Panc1 (cell line): ENCODE data around the gene CNTN4. TPM values are rescaled to one million over a fixed set of nuclear protein-coding genes. Genes with fewer than 3 reads are reported as not detected.

Experiments used
- ATAC-seq: fragments of 200-7000 bp; cut with Tn5 transposase; 2 replicates; pipeline ENCODE4 v1.9.1; 2020; ENCODE audit warnings: mild to moderate bottlenecking, moderate library complexity
- BruUV-seq: library from RNA; stranded (reverse); fragments of 400-500 nt; replicated peaks from 2 replicates; lab custom pipeline; 2021; lab: Mats Ljungman, UMichigan
- CTCF ChIA-PET: fragments of 300-600 bp; sonication (Branson Sonifier 250); formaldehyde crosslinking; loops from one replicate; lab custom pipeline; 2022; ENCODE audit warnings: antibody characterized with exemption; lab: Charles Lee
- POLR2A ChIA-PET: fragments of 300-600 bp; sonication (Branson Sonifier 250); formaldehyde crosslinking; loops from one replicate; lab custom pipeline; 2022; ENCODE audit warnings: antibody characterized with exemption; lab: Charles Lee
- DNase-seq: peaks from one replicate; pipeline ENCODE4 v3.0.0-alpha.2; 2010; ENCODE audit warnings: low read depth, low spot score
- H3K27ac ChIP-seq: 2 replicates; pipeline ENCODE4 v1.5.1; 2011; ENCODE audit warnings: mild to moderate bottlenecking, low read length, inconsistent platforms
- H3K27me3 ChIP-seq: fragments of 200-500 bp; sonication (Bioruptor generic); 2 replicates; pipeline ENCODE4 v1.6.0; 2014; ENCODE audit warnings: low read length, inconsistent platforms; ENCODE audit not compliant: control insufficient read depth, insufficient read depth
- H3K36me3 ChIP-seq: fragments of 200-500 bp; sonication (Bioruptor generic); 2 replicates; pipeline ENCODE4 v1.5.1; 2014; ENCODE audit warnings: inconsistent platforms, mild to moderate bottlenecking, low read length, moderate library complexity; ENCODE audit not compliant: control insufficient read depth, insufficient read depth
- H3K4me1 ChIP-seq: 2 replicates; pipeline ENCODE4 v1.5.1; 2011; ENCODE audit warnings: inconsistent platforms, mild to moderate bottlenecking, low read length, moderate library complexity; ENCODE audit not compliant: control insufficient read depth, insufficient read depth
- H3K4me3 ChIP-seq, 2 experiments: 2 replicates each; pipeline ENCODE4 v1.5.1; 2011 to 2012; ENCODE audit warnings: low read depth in 2 of 2, low read length in 2 of 2, mild to moderate bottlenecking in 2 of 2, inconsistent platforms in 1 of 2, moderate library complexity in 1 of 2
- H3K9me3 ChIP-seq: fragments of 200-500 bp; sonication (Bioruptor generic); 2 replicates; pipeline ENCODE4 v1.5.1; 2014; ENCODE audit warnings: low read depth, mild to moderate bottlenecking, inconsistent platforms, low read length, moderate library complexity; ENCODE audit not compliant: control insufficient read depth, insufficient read depth
- POLR2AphosphoS5 ChIP-seq: IDR thresholded peaks from 2 replicates; pipeline ENCODE4 v1.6.1; 2012; ENCODE audit warnings: mild to moderate bottlenecking, low read depth, low read length, moderate library complexity
- TCF7L2 ChIP-seq: IDR thresholded peaks from 2 replicates; pipeline ENCODE4 v1.6.1; 2011; ENCODE audit warnings: mild to moderate bottlenecking, low read depth, low read length, inconsistent platforms
- in situ Hi-C: cut with HindIII; loops from 2 replicates; pipeline ENCODE4 v1.10.0; 2016; ENCODE audit warnings: low sequenced_read_pairs, low pct_unique_long_range_greater_than_20kb
- intact Hi-C: fragments of 100-400 bp; cut with micrococcal nuclease; formaldehyde crosslinking; loops from one replicate; pipeline ENCODE4 v1.10.0; 2022; ENCODE audit not compliant: unreplicated experiment
- total RNA-seq: library from RNA; stranded (reverse); gene quantifications from one replicate; pipeline ENCODE4 v1.2.1, GENCODE V29; 2021; ENCODE audit not compliant: unreplicated experiment
- TF ChIP-seq, protein P1 (sequence below): fragments of 450-650 bp; IDR thresholded peaks from 2 replicates; pipeline ENCODE4 v1.5.1; 2017; ENCODE audit warnings: mild to moderate bottlenecking
- TF ChIP-seq, protein P2 (sequence below), 2 experiments: IDR thresholded peaks; 2 replicates each; pipeline ENCODE4 v1.6.1; 2011 to 2012; ENCODE audit warnings: low read depth in 2 of 2, control low read depth in 1 of 2, low read length in 1 of 2, mild to moderate bottlenecking in 1 of 2, moderate library complexity in 1 of 2; ENCODE audit not compliant: insufficient read depth in 1 of 2

Gene CNTN4
- total RNA-seq, 1 experiment from 2014 or later, result not detected

DNA sequence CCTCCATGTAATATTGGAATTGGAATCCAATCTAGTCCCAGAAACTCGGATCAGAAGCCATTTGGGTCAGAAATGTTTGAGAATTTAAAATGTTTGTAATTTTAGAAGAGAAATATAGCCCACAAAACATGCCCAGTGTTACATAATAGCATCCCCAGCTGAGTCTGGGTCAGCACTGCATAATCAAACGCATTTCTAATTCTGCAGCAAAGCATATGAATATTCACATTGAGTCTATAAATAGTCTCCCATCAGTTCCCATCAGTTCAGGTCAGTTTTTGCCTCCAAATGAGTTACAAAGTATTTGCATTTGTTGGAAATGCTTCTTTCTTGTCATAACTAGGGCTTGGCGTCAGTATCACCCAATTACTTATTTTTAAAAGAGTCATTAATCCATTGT lies 628.4 kb downstream of the CNTN4 start:
- Histone ChIP-seq H3K36me3 (no peaks in the 10 kb centered on the region), H3K27me3 (no peaks in the 10 kb centered on the region), H3K9me3 (no peaks in the 10 kb centered on the region), H3K4me1 (no peaks in the 10 kb centered on the region), H3K27ac (no peak overlapping the region), H3K4me3 (no peak overlapping the region)
- no peak for ATAC-seq
- no peak for DNase-seq
- CTCF ChIA-PET, result no interaction called here
- TF ChIP-seq POLR2AphosphoS5, result no peak
- TF ChIP-seq, protein P1, sequence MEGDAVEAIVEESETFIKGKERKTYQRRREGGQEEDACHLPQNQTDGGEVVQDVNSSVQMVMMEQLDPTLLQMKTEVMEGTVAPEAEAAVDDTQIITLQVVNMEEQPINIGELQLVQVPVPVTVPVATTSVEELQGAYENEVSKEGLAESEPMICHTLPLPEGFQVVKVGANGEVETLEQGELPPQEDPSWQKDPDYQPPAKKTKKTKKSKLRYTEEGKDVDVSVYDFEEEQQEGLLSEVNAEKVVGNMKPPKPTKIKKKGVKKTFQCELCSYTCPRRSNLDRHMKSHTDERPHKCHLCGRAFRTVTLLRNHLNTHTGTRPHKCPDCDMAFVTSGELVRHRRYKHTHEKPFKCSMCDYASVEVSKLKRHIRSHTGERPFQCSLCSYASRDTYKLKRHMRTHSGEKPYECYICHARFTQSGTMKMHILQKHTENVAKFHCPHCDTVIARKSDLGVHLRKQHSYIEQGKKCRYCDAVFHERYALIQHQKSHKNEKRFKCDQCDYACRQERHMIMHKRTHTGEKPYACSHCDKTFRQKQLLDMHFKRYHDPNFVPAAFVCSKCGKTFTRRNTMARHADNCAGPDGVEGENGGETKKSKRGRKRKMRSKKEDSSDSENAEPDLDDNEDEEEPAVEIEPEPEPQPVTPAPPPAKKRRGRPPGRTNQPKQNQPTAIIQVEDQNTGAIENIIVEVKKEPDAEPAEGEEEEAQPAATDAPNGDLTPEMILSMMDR, result no peak
- intact Hi-C loops, result no loop called here
- POLR2A ChIA-PET, result no interaction called here
- BruUV-seq, result no TSS peak
- in situ Hi-C loops, result no loop called here

DNA sequence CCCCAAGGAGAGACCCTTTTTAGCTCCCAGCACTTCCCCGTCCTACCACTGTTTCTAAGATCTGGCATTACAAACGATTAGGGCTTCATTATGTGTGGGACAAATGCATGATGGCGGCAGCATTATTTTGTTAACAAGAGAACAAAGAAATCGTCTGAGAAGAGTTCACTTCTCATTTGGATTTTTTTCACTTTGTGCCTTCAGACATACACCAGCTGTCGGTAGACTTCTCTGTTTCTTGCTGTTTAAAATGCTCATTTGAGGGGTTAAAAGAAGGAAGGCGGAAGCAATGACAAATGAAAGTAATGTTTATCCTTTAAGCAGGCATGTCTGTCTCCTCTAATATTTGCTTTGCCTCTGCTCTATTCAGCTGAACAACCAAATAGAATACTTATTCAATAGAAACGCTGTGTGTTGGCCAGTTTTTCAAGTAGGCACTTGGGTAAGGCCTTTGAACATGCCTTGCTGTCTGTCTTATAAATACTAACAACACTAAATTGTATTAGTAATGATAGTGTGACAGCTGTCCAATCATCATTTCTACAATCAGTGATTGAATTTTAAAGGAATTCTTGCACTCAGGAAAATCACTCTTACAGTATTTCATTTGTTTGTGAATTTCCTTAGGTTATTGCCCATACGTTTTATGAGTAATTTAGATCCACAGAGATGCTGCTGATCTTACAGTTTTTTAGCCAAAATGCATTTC lies 629.1 kb downstream of the CNTN4 start:
- in situ Hi-C loops (no loop called here), intact Hi-C loops (no loop called here)
- TF ChIP-seq TCF7L2, result no peak
- TF ChIP-seq POLR2AphosphoS5, result no peak
- TF ChIP-seq, protein P2, sequence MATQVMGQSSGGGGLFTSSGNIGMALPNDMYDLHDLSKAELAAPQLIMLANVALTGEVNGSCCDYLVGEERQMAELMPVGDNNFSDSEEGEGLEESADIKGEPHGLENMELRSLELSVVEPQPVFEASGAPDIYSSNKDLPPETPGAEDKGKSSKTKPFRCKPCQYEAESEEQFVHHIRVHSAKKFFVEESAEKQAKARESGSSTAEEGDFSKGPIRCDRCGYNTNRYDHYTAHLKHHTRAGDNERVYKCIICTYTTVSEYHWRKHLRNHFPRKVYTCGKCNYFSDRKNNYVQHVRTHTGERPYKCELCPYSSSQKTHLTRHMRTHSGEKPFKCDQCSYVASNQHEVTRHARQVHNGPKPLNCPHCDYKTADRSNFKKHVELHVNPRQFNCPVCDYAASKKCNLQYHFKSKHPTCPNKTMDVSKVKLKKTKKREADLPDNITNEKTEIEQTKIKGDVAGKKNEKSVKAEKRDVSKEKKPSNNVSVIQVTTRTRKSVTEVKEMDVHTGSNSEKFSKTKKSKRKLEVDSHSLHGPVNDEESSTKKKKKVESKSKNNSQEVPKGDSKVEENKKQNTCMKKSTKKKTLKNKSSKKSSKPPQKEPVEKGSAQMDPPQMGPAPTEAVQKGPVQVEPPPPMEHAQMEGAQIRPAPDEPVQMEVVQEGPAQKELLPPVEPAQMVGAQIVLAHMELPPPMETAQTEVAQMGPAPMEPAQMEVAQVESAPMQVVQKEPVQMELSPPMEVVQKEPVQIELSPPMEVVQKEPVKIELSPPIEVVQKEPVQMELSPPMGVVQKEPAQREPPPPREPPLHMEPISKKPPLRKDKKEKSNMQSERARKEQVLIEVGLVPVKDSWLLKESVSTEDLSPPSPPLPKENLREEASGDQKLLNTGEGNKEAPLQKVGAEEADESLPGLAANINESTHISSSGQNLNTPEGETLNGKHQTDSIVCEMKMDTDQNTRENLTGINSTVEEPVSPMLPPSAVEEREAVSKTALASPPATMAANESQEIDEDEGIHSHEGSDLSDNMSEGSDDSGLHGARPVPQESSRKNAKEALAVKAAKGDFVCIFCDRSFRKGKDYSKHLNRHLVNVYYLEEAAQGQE (IDR thresholded peaks at IDR 0.05; ENCODE audit: insufficient read depth in 1 of 2, low read depth in 2 of 2, low read length in 1 of 2), result no peak
- TF ChIP-seq, protein P1, result no peak
- no TSS peak for BruUV-seq
- Histone ChIP-seq H3K27me3 (no peaks in the 10 kb centered on the region), H3K27ac (no peak overlapping the region), H3K36me3 (no peaks in the 10 kb centered on the region), H3K4me1 (no peaks in the 10 kb centered on the region), H3K9me3 (no peaks in the 10 kb centered on the region), H3K4me3 (no peak overlapping the region)
- no peak for ATAC-seq
- no peak for DNase-seq
- ChIA-PET POLR2A (no interaction called here), CTCF (no interaction called here)
